ENCODE data around the gene SAMD5.

SAMD5 gene

DNA sequence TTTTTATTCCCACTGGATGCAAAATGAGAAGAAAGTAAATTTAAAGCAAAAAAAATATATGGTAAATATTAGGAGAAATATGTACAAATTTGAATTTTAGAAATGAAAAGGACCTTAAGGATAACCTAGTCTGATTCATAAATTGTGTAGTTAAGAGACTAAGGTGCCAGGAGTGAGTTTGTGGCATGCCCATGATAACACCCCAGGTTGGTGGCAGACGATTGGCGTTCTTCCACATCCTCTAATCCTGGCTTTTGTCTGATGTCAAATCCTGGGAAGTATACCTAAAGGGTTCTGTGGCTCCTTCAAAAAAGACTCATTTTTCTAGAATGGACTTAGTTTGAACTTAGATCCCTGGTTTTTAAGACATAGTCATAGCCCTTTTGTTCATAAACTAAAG is 62.2 kb downstream of the SAMD5 start:
- DNase-seq: no peak

DNA sequence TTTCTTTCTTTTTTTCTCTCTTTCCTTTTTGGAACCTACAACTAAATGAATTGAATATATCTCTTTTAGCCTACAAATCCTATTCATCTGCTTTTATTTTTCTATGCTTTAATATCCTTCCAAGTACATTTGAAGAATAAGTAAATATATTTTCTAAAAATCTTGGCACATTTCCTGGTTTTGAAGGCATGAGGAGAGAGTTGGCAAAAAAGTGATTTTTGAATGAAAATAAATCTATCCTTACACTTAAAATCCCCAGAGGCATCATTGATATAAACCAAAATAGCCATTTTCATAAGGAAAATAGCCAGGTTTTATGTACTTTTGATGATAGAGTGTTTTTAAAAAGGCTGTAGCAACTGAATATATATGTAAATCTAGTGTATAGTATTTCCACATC is 69.0 kb downstream of the SAMD5 start:
- DNase-seq: no peak

DNA sequence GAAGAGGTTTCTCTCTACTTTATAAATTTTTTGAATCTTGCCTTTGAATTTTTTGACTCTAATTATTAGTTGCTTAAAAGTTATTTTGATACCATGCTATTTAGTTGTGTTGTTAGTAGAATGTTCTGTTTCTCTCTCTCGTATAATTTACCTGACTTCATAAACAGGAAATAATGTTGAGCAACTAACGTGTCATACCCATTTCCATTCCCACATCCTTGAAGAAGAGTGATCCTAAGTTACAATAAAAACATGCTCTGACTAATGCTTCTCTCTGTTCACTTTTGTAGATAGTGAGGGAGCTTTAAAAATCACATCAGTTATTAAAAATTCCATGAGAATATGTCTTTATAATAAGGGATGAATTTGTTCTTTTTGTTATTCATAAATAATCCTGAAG is 69.7 kb downstream of the SAMD5 start:
- no peak for DNase-seq

DNA sequence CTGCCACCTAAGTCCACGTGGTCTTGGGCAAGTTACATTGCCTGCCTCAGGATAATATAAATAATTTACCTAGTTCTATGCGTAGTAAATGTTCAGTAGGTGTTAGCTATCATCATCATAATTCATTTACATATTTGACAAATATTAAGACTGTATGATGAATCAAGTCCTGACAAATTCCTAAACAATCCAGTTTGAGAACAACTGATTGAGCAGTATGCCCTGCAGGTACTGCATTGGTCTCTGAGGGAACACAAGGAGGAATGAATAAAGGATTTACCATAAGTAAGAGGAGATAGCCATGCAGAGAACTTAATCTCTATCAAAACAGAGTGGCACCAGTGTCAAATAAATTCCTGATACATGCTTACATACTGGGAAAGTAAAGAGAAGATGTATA is 70.4 kb downstream of the SAMD5 start:
- no peak for DNase-seq

DNA sequence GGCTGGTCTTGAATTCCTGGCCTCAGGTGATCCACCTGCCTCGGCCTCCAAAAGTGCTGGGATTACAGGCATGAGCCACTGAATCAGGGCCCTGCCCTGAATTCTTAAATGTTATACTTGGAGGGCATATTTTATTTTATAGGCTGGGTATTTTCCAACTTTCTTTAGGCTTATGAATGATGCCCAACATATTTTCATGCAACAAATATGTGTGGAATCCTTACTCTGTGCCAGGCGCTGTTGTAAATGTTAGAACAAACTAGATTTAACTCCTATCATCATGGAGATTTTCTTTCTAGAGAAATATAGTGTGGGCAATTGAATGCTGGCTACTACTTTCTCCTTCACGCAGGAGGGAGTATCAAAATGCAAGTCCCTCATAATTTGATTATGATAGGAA is 71.2 kb downstream of the SAMD5 start:
- no peak for DNase-seq

DNA sequence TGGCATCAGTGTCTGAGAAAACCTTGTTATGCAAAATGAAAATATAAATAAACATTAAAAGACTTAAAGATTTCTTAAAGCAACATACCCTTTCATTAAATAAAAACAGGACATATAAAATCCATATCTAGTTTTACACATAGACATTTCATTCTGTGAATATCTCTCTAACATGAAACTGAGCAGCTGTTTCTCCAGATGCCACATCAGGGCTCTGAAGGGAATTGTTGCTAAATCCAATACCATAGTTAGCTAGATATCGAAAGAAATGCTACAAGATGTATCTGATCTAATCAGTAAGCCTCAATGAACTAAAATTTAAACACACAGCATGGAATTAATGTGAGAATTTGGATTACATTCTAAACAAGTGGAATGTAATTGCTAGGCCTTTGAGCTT is 74.5 kb downstream of the SAMD5 start:
- no peak for DNase-seq

DNA sequence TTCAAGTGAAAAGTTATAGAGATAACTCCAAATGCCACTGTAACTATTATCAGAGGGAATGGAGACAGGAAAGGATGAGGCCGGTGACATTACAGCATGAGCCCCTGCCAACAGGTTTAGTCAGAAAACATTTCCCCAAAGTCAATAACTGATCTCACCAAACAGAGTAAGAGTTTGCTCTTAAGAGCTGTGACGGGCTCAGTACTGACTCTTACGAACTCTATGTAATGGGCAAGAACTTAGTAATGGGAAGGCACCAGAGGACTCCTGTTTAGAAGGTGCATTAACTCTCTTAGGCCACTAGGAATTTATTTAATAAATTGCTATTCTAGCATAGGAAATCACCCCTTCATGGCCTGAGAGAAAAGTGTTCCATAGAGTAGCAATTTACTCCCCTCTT is 76.8 kb downstream of the SAMD5 start:
- DNase-seq: no peak

DNA sequence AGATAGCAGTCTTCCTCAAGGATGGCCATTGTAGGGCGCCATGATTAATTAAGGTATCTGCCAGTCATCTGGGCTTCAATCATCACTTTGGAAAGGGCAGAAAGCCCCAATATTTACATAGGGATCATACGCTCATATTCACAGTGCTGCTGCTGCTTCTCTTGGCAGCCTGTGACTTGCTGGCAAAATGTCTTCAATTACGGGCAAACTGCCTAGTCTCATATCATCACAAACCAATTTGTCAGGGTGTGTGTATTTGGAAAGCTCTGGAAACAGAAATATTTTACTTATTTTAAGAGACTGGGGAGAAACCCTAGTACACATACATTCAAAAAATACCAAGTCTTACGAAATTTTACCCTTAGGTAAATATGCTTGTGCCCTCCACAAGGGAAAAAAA is 77.6 kb downstream of the SAMD5 start:
- peak; percentile 38 for DNase-seq

DNA sequence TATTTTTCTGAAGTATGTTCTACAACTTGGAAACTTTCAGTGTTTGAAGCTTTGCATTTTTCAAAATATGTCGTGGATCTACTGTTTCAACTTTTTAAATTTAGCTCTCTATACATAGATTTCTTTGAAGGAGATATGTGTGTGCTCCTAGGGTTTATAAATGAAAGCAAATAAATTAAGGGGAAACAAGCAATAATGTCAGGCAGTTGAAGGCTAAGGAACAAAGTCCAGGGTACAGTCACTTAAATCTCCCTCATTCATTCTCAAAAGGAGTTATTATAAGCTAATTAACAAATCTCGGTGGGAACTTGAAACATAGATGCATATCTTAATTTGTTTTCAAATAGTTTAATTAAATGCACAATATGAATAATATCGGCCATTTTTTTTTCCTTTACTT is 79.4 kb downstream of the SAMD5 start:
- DNase-seq: no peak

DNA sequence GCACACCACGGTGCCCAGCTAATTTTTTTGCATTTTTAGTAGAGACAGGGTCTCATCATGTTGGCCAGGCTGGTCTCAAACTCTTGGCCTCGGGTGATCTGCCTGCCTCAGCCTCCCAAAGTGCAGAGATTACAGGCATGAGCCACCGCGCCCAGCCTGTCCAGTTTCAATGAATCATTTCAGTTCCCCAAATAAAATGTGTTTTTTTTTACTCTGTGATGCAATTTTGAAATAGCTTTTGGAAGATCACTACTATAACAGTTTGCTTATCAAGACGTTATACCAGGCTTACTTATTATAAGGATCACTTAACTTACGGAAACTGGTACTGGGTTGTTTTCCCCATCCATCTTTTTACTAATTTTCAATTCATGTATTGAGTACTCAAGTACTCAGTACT is 80.0 kb downstream of the SAMD5 start:
- no peak for DNase-seq

DNA sequence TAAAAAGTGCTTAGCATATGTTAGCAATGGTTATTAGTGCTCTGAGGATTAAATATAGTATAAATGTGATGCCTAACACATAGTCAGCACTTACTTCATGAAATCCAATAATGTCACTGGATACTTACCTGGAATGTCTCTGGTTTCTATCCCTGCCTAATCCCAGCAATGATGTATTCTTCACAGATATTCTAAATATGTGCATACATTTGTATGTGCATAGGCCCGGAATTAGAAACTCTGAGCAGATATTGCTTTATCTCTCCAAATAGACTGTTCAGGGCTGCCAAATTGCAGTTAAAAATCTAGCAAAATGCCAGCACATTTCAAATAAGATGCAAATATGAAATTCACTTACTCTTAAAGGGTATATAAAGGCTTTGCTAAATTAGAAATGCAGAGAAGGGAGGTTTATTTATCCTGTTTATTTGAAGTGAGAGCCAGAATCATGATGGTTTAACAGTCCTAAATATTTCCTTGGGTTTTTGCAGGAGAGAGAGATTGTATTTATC is 81.3 kb downstream of the SAMD5 start:
- DNase-seq: no peak

DNA sequence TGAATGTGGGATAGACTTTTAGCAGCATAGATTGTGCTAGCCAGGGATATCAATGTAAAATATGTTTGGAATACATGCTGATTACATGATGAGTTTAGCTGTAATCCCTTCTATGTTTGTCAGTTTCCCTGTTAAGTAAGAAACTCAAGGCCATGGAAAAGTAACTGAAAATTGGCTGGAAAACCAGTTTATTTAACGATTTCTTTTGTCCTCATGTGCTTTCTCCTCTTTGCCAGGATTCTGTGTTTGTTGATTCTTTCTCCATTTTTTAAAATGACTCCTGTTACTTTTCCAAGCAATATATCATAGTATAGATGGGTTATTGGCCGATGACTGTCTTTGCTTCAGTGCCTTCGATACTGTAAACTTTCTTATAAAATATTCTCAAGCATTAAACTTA is 87.5 kb downstream of the SAMD5 start:
- DNase-seq: no peak

DNA sequence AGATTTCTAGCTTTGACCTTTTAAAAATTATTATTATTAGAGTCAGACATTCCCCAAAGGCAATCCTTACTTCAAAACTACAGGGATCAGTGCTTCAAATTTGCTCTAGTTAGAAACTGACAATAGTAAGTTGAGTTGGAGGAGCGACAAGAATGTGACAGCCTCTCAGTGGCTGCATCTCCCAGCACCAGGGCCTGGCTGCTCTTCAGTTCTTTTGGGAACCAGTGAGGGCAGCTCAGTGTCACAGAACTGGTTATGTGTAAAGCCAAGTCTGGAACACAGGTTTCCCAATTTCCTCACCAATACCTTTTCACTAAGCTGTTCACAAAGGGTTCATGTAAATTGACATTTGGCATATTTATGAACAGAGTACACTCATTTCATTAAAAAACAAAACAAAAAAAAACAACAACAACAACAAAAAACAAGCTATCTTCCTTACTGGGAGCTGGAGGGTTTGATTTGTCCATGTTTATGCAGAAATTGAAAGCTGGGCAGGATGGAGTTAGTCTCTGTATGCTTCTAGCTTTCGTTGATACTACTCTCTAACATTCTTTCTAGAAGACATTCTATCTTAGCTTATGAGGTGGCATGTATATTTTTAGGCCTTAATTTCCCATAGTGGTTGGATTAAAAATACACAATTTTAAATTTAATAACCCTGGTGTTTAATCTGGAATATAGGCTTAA is 95.0 kb downstream of the SAMD5 start:
- DNase-seq: no peak

DNA sequence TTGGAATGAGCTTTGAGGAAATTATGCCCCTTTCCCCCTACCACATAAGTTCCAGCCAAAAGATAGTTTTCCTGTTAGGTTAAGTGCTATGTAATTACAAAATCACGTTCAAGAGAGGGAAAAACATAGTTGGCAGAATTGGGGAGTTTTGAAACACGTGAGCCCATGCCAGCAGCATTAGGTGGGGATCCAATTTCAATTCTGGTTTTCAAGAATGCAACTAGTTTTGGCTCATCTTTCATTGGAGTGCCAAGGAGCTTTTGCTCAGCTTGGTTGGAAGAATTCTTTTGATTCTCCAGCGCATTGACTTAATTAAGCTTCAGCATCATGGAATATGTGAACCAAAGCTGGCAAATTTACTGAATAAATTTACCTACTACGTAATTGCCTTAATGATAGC is 95.9 kb downstream of the SAMD5 start:
- DNase-seq: no peak

DNA sequence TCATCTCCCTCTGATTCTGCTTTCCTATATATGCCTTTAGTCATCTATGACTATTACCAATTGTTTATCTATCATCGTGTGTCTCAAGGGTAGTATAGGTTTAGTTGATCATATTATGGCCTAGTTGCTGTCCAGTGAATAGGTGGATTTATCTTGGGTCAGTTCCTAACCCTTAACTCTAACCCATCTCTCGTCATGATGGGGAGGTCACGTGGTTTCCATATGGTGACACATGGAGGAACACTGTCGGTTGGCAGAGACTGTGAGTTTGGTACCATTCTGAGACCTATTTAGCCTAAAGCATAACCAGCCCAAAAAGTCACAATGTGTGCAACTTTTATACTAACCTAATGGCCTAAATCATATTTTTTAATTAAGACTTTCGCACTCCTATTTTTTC is 103.5 kb downstream of the SAMD5 start:
- no peak for DNase-seq

DNA sequence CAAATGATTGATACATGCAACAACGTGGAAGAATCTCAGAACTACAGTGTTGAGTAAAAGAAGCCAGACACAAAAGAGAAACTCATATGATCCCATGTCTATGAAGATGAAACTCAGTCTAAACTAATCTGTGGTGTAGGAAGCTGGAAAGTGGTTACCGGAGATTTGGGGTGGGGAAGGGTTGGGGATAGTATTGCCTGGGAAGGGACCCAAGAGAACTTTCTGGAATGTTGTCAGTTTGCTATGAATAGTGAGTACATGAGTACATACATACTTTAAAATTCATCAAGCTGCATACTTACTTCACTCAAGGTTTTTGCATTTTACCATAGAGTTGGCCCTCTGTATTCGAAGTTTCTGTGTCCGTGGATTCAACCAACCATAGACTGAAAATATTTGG is 106.0 kb downstream of the SAMD5 start:
- no peak for DNase-seq

DNA sequence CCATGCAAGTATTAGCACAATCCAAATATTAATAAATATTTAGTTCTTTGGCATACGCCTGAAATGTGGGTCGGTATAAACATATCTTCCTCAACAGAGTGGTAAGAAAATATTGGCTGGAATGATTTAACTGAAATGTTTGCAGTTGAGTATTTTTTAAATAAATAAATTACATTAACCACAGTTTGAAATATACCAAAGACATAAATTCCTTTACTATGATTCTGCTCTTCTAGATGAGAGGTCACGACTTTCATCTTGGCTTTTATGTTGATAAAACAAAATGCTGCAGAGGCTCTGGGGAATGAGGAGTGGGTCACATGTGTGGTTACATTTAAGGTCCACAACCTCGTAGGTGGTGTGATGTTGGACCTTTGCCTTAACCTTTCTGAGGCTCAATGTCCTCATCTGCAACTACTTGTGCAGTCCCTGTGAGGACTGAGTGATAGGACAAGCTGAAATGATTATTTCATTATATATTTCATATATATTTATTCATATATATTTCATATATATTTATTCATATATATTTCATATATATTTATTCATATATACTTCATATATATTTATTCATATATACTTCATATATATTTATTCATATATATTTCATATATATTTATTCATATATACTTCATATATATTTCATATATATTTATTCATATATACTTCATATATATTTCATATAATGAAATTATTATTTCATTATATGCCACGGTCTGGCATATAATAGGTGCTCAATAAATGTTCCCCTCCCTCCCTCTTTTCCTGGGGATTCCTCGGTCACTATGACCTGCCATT is 107.4 kb downstream of the SAMD5 start:
- DNase-seq: no peak

DNA sequence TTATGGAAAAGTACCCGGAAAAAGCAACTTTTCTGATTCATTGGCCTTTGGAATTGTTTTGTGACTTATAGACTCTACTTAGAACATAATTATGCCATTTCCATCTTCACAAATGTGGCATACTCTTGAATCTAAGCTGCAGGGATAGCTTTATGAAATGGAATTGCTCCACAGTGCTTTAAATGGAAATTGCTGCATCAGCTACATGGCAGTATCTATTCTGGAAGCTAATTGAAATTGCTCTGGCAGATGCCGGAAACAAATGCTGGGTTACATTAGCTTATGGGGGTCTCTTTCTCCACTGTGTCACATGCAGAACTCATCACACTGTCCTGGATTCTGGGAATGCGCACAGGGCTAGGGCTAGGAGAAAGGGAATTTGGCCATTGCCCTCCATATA is 108.9 kb downstream of the SAMD5 start:
- no peak for DNase-seq

DNA sequence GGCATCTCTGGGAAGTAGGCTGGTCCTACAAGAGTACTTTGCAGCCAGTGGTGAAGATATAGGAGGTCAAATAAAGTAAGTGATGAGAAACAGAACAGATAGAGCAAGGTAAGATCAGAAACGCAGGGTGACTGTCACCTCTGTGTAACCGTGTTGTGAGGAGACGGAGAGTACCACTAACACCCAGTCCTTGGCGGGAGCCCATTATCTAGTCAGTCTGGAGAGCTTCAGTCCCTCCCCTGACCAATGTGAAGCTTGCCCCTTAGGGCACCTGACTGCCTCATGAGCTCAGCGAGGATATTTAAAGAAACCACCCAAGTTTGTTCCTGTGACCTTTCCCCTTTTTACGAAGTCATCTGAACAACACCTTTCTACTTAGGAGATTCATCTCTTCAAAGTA is 110.0 kb downstream of the SAMD5 start:
- no peak for DNase-seq

DNA sequence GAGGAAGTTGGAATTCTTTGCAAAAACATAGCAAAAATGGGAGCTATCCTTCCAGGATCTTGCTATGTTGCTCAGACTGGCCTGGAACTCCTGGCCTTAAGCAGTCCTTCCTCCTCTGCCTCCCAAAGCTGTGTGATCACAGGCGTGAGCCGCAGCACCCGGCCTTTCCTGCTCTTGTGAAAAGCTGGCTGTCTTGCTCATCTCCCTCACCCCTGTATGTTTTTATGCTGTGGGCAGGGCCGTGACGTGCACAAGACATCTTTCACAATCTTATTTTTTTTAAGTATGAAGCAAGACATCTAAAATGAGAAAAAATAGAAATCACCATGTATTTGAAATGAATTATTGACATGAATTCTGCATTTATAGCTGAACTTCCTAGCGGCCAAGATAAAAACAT is 110.4 kb downstream of the SAMD5 start:
- no peak for DNase-seq

All from NCI-H2081 treated with DMSO at 0.1 percent for 48 hours (cell line).